ENCODE results near the gene FOXJ2. TPM values are rescaled to one million over a fixed set of nuclear protein-coding genes. Genes with fewer than 3 reads are reported as not detected.
"Not testable (repeated sequence)": the region's sequence is repeated elsewhere in the genome, so short reads cannot be mapped to it uniquely, and the experiment has no call there.

Gene FOXJ2
- total RNA-seq, 1 experiment from 2014 or later = 6.9 TPM

DNA sequence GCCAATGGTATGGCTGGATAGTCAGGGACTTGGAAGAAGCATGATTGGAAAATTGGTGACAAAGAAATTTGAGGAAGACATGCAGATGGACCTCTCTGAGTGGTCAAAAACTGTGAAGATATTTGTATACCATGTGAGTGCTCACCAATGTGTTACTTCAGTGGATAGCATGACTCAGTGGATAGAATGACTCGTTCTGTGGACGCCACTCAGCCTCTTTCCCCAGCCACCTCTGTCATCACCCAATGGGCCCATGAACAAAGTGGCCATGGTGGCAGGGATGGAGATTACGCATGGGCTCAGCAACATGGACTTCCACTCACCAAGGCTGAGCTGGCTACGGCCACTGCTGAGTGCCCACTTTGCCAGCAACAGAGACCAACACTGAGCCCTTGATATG is 31.0 kb upstream of the FOXJ2 start:
- H3K9me2 ChIP-seq (replicated peaks; ENCODE audit: low read length); H3K36me3 ChIP-seq (ENCODE audit: low read depth, low read length); H3K27ac ChIP-seq (ENCODE audit: low read length); H3K9ac ChIP-seq (ENCODE audit: low read length); H3K4me3 ChIP-seq (ENCODE audit: low read length); H2AFZ ChIP-seq (ENCODE audit: low read length); DNase-seq; H3K27me3 ChIP-seq (ENCODE audit: low read length); H3K4me1 ChIP-seq (ENCODE audit: insufficient read depth, low read length); ATAC-seq; BruUV-seq (replicated peaks); H4K20me1 ChIP-seq (ENCODE audit: low read length); intact Hi-C loops (cut with micrococcal nuclease); H3K9me3 ChIP-seq (ENCODE audit: low read length); H3K4me2 ChIP-seq (ENCODE audit: low read length); H3K79me2 ChIP-seq (ENCODE audit: low read length); H3F3A ChIP-seq (ENCODE audit: low read length, unreplicated experiment); POLR2A ChIA-PET (ENCODE audit: unreplicated experiment); CTCF ChIA-PET: not testable (repeated sequence)

GRCh38 chr12:8004897-8005296 is 27.6 kb upstream of the FOXJ2 start:
- H3K9ac ChIP-seq (ENCODE audit: low read length); H3K27ac ChIP-seq (ENCODE audit: low read length); H4K20me1 ChIP-seq (ENCODE audit: low read length); POLR2A ChIA-PET (ENCODE audit: unreplicated experiment); H3K36me3 ChIP-seq (ENCODE audit: low read depth, low read length); intact Hi-C loops (cut with micrococcal nuclease); H3K27me3 ChIP-seq (ENCODE audit: low read length); BruUV-seq (replicated peaks); H3K4me3 ChIP-seq (ENCODE audit: low read length); H2AFZ ChIP-seq (ENCODE audit: low read length); H3K4me2 ChIP-seq (ENCODE audit: low read length); H3F3A ChIP-seq (ENCODE audit: low read length, unreplicated experiment); H3K4me1 ChIP-seq (ENCODE audit: insufficient read depth, low read length); DNase-seq; H3K79me2 ChIP-seq (ENCODE audit: low read length); H3K9me2 ChIP-seq (replicated peaks; ENCODE audit: low read length); CTCF ChIA-PET; ATAC-seq; H3K9me3 ChIP-seq (ENCODE audit: low read length): not testable (repeated sequence)

DNA sequence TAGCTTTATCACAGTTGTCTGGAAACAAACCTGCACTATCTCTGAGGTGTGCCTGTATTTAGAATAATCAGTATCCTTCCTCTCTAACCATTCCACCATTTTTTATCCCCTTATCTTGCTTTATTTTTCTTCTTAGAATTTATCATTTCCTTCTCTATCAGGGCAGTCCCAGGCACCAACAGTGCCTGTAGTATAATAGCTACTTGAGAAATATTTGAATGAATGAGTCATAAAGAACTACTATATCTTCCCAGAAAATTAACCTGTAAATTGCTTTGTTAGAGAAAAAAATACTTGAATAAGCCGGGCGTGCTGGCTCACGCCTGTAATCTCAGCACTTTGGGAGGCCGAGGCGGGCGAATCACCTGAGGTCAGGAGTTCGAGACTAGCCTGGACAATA is 21.2 kb upstream of the FOXJ2 start:
- Histone ChIP-seq H3K4me2 (ENCODE audit: low read length) (no peak overlapping the region), H3K4me3 (ENCODE audit: low read length) (no peak overlapping the region), H3F3A (ENCODE audit: low read length, unreplicated experiment) (no peaks in the 10 kb centered on the region), H3K27me3 (ENCODE audit: low read length) (peaks cover 15% of the 10 kb centered on the region; the same call in 1 of the 2 replicates), H3K36me3 (ENCODE audit: low read depth, low read length) (no peaks in the 10 kb centered on the region), H3K9ac (ENCODE audit: low read length) (no peak overlapping the region), H3K79me2 (ENCODE audit: low read length) (no peaks in the 10 kb centered on the region), H2AFZ (ENCODE audit: low read length) (no peak overlapping the region), H4K20me1 (ENCODE audit: low read length) (no peaks in the 10 kb centered on the region), H3K27ac (ENCODE audit: low read length) (no peak overlapping the region), H3K9me3 (ENCODE audit: low read length) (no peaks in the 10 kb centered on the region), H3K9me2 (replicated peaks; ENCODE audit: low read length) (no peaks in the 10 kb centered on the region), H3K4me1 (ENCODE audit: insufficient read depth, low read length) (no peaks in the 10 kb centered on the region)
- intact Hi-C loops (cut with micrococcal nuclease) = no loop called here
- TF ChIP-seq, protein P1, sequence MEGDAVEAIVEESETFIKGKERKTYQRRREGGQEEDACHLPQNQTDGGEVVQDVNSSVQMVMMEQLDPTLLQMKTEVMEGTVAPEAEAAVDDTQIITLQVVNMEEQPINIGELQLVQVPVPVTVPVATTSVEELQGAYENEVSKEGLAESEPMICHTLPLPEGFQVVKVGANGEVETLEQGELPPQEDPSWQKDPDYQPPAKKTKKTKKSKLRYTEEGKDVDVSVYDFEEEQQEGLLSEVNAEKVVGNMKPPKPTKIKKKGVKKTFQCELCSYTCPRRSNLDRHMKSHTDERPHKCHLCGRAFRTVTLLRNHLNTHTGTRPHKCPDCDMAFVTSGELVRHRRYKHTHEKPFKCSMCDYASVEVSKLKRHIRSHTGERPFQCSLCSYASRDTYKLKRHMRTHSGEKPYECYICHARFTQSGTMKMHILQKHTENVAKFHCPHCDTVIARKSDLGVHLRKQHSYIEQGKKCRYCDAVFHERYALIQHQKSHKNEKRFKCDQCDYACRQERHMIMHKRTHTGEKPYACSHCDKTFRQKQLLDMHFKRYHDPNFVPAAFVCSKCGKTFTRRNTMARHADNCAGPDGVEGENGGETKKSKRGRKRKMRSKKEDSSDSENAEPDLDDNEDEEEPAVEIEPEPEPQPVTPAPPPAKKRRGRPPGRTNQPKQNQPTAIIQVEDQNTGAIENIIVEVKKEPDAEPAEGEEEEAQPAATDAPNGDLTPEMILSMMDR (conservative IDR thresholded peaks at IDR 0.05; ENCODE audit: low read depth, low read length) = no peak
- TF ChIP-seq EZH2phosphoT487 (IDR thresholded peaks at IDR 0.05; ENCODE audit: borderline replicate concordance, low read length) (no peak), EZH2 (IDR thresholded peaks at IDR 0.05; ENCODE audit: low read length, unreplicated experiment) (no peak)
- POLR2A ChIA-PET (ENCODE audit: unreplicated experiment) = interaction anchor here (0.6 kb wide), 1 partner anchor 167 kb away, joined by 3 read pairs; no protein-coding TSS in a partner anchor
- CTCF ChIA-PET = no interaction called here
- no peak for DNase-seq
- no TSS peak for BruUV-seq (replicated peaks)
- ATAC-seq = no peak

DNA sequence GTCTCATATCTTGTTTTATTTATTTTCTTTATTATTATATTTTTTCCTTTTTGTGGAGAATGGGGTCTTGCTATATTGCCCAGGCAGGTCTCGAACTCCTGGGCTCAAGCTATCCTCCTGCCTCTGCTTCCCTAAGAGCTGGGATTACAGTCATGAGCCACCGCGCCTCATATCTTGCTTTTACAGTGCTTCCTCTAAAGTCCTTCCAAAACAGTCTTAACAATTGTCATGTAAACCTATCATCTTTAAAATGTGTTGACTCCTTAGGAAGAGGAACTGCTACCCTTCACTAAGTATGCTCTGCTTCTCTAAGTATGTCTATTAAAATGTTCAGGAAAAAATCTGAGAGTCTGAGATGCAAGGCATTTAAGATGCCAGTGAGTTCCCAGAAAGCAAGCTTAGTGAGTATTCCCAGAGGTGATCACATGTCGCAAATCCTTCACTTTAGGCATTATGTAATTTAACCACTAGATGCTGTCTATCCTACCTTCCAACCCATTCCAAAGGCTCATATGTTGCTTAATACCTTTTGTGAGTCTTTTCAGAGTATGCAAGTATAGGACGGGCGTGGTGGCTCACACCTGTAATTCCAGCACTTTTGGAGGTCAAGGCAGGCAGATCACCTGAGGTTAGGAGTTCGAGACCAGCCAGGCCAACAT is 19.7 kb upstream of the FOXJ2 start:
- no peaks in the 10 kb centered on the region for H4K20me1 ChIP-seq (ENCODE audit: low read length)
- no peaks in the 10 kb centered on the region for H3K9me3 ChIP-seq (ENCODE audit: low read length)
- H3K9me2 ChIP-seq (replicated peaks; ENCODE audit: low read length) = no peaks in the 10 kb centered on the region
- H3F3A ChIP-seq (ENCODE audit: low read length, unreplicated experiment) = no peaks in the 10 kb centered on the region
- no peak for ATAC-seq
- CTCF ChIA-PET = no interaction called here
- POLR2A ChIA-PET (ENCODE audit: unreplicated experiment) = no interaction called here
- H3K4me1 ChIP-seq (ENCODE audit: insufficient read depth, low read length) = no peaks in the 10 kb centered on the region
- no peak overlapping the region for H3K9ac ChIP-seq (ENCODE audit: low read length)
- H3K4me2 ChIP-seq (ENCODE audit: low read length) = no peak overlapping the region
- intact Hi-C loops (cut with micrococcal nuclease) = no loop called here
- H3K4me3 ChIP-seq (ENCODE audit: low read length) = no peak overlapping the region
- no peaks in the 10 kb centered on the region for H3K79me2 ChIP-seq (ENCODE audit: low read length)
- TF ChIP-seq, protein P1 (conservative IDR thresholded peaks at IDR 0.05; ENCODE audit: low read depth, low read length) = no peak
- TF ChIP-seq EZH2phosphoT487 (IDR thresholded peaks at IDR 0.05; ENCODE audit: borderline replicate concordance, low read length) (no peak), EZH2 (IDR thresholded peaks at IDR 0.05; ENCODE audit: low read length, unreplicated experiment) (no peak)
- peaks cover 15% of the 10 kb centered on the region; the same call in 1 of the 2 replicates for H3K27me3 ChIP-seq (ENCODE audit: low read length)
- no peak for DNase-seq
- BruUV-seq (replicated peaks) = no TSS peak
- H3K27ac ChIP-seq (ENCODE audit: low read length) = no peak overlapping the region
- H3K36me3 ChIP-seq (ENCODE audit: low read depth, low read length) = no peaks in the 10 kb centered on the region
- H2AFZ ChIP-seq (ENCODE audit: low read length) = no peak overlapping the region
